H9 (cell line): Measurements from ENCODE around the gene TMEM52B. TPM values are rescaled to one million over a fixed set of nuclear protein-coding genes. Genes with fewer than 3 reads are reported as not detected.

Source experiments
- DNase-seq: peaks from one replicate; pipeline ENCODE4 v3.0.0-alpha.2; 2017
- H2AFZ ChIP-seq: one replicate; pipeline ENCODE4 v1.6.1; 2013; ENCODE audit warnings: mild to moderate bottlenecking, low read length, control low read depth, moderate library complexity
- H2AK5ac ChIP-seq: 2 replicates; pipeline ENCODE4 v1.6.1; 2013; ENCODE audit warnings: low read length, control low read depth, mixed read lengths; ENCODE audit not compliant: insufficient read length
- H2BK120ac ChIP-seq: one replicate; pipeline ENCODE4 v1.6.1; 2013; ENCODE audit warnings: low read depth, mild to moderate bottlenecking, low read length, control low read depth, inconsistent platforms; ENCODE audit not compliant: poor library complexity, severe bottlenecking
- H2BK12ac ChIP-seq: 2 replicates; pipeline ENCODE4 v1.6.1; 2013; ENCODE audit warnings: low read length, control low read depth, mixed read lengths, low read depth; ENCODE audit not compliant: insufficient read length
- H2BK15ac ChIP-seq: 2 replicates; pipeline ENCODE4 v1.6.1; 2013; ENCODE audit warnings: low read depth, low read length, control low read depth
- H2BK20ac ChIP-seq: one replicate; pipeline ENCODE4 v1.6.1; 2013; ENCODE audit warnings: low read depth, mild to moderate bottlenecking, low read length, control low read depth, inconsistent platforms; ENCODE audit not compliant: poor library complexity, severe bottlenecking
- H2BK5ac ChIP-seq: 2 replicates; pipeline ENCODE4 v1.6.1; 2013; ENCODE audit warnings: low read length, control low read depth, mixed read lengths; ENCODE audit not compliant: insufficient read length
- H3K14ac ChIP-seq: 2 replicates; pipeline ENCODE4 v1.6.1; 2013; ENCODE audit warnings: low read length, control low read depth; ENCODE audit not compliant: insufficient read depth
- H3K18ac ChIP-seq: 2 replicates; pipeline ENCODE4 v1.6.1; 2013; ENCODE audit warnings: low read depth, mild to moderate bottlenecking, mixed read lengths, low read length, control low read depth; ENCODE audit not compliant: insufficient read length
- H3K23ac ChIP-seq: 2 replicates; pipeline ENCODE4 v1.6.1; 2013; ENCODE audit warnings: low read length, control low read depth, mixed read lengths, low read depth; ENCODE audit not compliant: insufficient read length
- H3K23me2 ChIP-seq: 2 replicates; pipeline ENCODE4 v1.6.1; 2013; ENCODE audit warnings: low read depth, mild to moderate bottlenecking, mixed read lengths, low read length, control low read depth; ENCODE audit not compliant: insufficient read length, poor library complexity, severe bottlenecking
- H3K27ac ChIP-seq: 2 replicates; pipeline ENCODE4 v1.5.1; 2013; ENCODE audit warnings: low read length, control low read depth, mixed read lengths, low read depth; ENCODE audit not compliant: insufficient read length
- H3K27me3 ChIP-seq: 2 replicates; pipeline ENCODE4 v1.6.1; 2013; ENCODE audit warnings: low read length, control low read depth, inconsistent platforms; ENCODE audit not compliant: insufficient read depth
- H3K4ac ChIP-seq: 2 replicates; pipeline ENCODE4 v1.6.1; 2013; ENCODE audit warnings: low read depth, mild to moderate bottlenecking, control low read depth, inconsistent platforms, low read length, moderate library complexity
- H3K4me1 ChIP-seq: 2 replicates; pipeline ENCODE4 v1.6.1; 2013; ENCODE audit warnings: low read length, control low read depth, inconsistent platforms; ENCODE audit not compliant: insufficient read depth
- H3K4me2 ChIP-seq: 2 replicates; pipeline ENCODE4 v1.6.1; 2013; ENCODE audit warnings: low read length, control low read depth, mixed read lengths; ENCODE audit not compliant: insufficient read length, insufficient read depth
- H3K56ac ChIP-seq: 2 replicates; pipeline ENCODE4 v1.6.1; 2013; ENCODE audit warnings: low read depth, mild to moderate bottlenecking, mixed read lengths, low read length, control low read depth; ENCODE audit not compliant: insufficient read length
- H3K79me1 ChIP-seq: 2 replicates; pipeline ENCODE4 v1.6.1; 2013; ENCODE audit warnings: low read depth, mild to moderate bottlenecking, moderate library complexity, low read length, control low read depth, inconsistent platforms; ENCODE audit not compliant: insufficient read depth, poor library complexity, severe bottlenecking
- H3K79me2 ChIP-seq: 2 replicates; pipeline ENCODE4 v1.6.1; 2013; ENCODE audit warnings: low read length, control low read depth, inconsistent platforms; ENCODE audit not compliant: insufficient read depth
- H3K9ac ChIP-seq: 2 replicates; pipeline ENCODE4 v1.6.1; 2013; ENCODE audit warnings: low read length, control low read depth, mixed read lengths; ENCODE audit not compliant: insufficient read length; ENCODE audit errors: extremely low read depth
- H3K9me3 ChIP-seq: one replicate; pipeline ENCODE4 v1.6.1; 2013; ENCODE audit warnings: low read depth, low read length, inconsistent platforms; ENCODE audit not compliant: control insufficient read depth
- H3T11ph ChIP-seq: one replicate; pipeline ENCODE4 v1.6.1; 2013; ENCODE audit warnings: mild to moderate bottlenecking, low read length, control low read depth, inconsistent platforms
- H4K20me1 ChIP-seq: one replicate; pipeline ENCODE4 v1.6.1; 2013; ENCODE audit not compliant: control insufficient read depth, insufficient read length, insufficient read depth
- H4K5ac ChIP-seq: 2 replicates; pipeline ENCODE4 v1.6.1; 2013; ENCODE audit warnings: low read depth, mild to moderate bottlenecking, mixed read lengths, low read length, control low read depth; ENCODE audit not compliant: insufficient read length
- H4K8ac ChIP-seq: replicated peaks from 2 replicates; pipeline ENCODE4 v1.6.1; 2013; ENCODE audit warnings: low read length, control low read depth, mixed read lengths, low read depth; ENCODE audit not compliant: insufficient read length
- H4K91ac ChIP-seq: 2 replicates; pipeline ENCODE4 v1.6.1; 2013; ENCODE audit warnings: low read depth, mild to moderate bottlenecking, moderate library complexity, mixed read lengths, low read length, control low read depth; ENCODE audit not compliant: insufficient read length
- H3K27ac Mint-ChIP-seq, 3 experiments: 2 replicates in 2 of 3; 3 replicates in 1 of 3; pipeline ENCODE4 v1.8.0; 2020 to 2021; ENCODE audit warnings: mixed read lengths in 3 of 3, mild to moderate bottlenecking in 1 of 3, moderate library complexity in 1 of 3
- H3K27me3 Mint-ChIP-seq: 2 replicates; pipeline ENCODE4 v1.8.0; 2021; ENCODE audit warnings: low read depth, mild to moderate bottlenecking, moderate library complexity, mixed read lengths
- H3K36me3 Mint-ChIP-seq, 3 experiments: 2 replicates in 2 of 3; 3 replicates in 1 of 3; pipeline ENCODE4 v1.8.0; 2020 to 2021; ENCODE audit warnings: low read depth in 3 of 3, mixed read lengths in 3 of 3; ENCODE audit not compliant: insufficient read depth in 1 of 3
- H3K4me1 Mint-ChIP-seq, 2 experiments: 2 replicates each; pipeline ENCODE4 v1.8.0; 2020; ENCODE audit warnings: mixed read lengths in 2 of 2
- H3K4me3 Mint-ChIP-seq, 2 experiments: 2 replicates in 1 of 2; 3 replicates in 1 of 2; pipeline ENCODE4 v1.8.0; 2020 to 2021; ENCODE audit warnings: mild to moderate bottlenecking in 2 of 2, mixed read lengths in 2 of 2, moderate library complexity in 1 of 2
- H3K9me3 Mint-ChIP-seq, 2 experiments: 2 replicates in 1 of 2; 3 replicates in 1 of 2; pipeline ENCODE4 v1.8.0; 2020; ENCODE audit warnings: mild to moderate bottlenecking in 2 of 2, mixed read lengths in 2 of 2, moderate library complexity in 1 of 2
- WGBS: extraction: QIAGEN DNeasy Blood & Tissue Kit; methylation state at CpG from one replicate; pipeline ENCODE4 v1.1.7; 2013; ENCODE audit warnings: missing lambda C conversion rate, low lambda C conversion rate, mixed read lengths; ENCODE audit not compliant: insufficient read length; ENCODE audit errors: extremely low coverage; 5-methylcytosine and 5-hydroxymethylcytosine counted together
- total RNA-seq: library from RNA; stranded (reverse); gene quantifications from 2 replicates; pipeline ENCODE4 v1.2.1, GENCODE V29; 2021
- TF ChIP-seq, protein P1 (sequence below): fragments of 200-600 bp; sonication (generic); conservative IDR thresholded peaks from 3 replicates; pipeline ENCODE4 v1.8.0; 2021; ENCODE audit warnings: antibody characterized with exemption, mild to moderate bottlenecking

TMEM52B gene
- total RNA-seq, 1 experiment from 2014 or later, result not detected

GRCh38 chr12:10159280-10159679, 19.6 kb upstream of the TMEM52B start:
- no peak overlapping the region for H2BK5ac ChIP-seq
- no CpG with 5 or more reads among the region's 3 CpGs for WGBS
- Mint-ChIP-seq H3K9me3 (no peaks in the 10 kb centered on the region), H3K27me3 (peaks cover 2% of the 10 kb centered on the region; the same call in 1 of the 2 replicates), H3K27ac (no peak overlapping the region), H3K4me3 (no peak overlapping the region), H3K4me1 (peaks cover 0 to under 1% of the 10 kb centered on the region in 2 experiments; a peak in 1 of 4 replicates), H3K36me3 (no peaks in the 10 kb centered on the region; a peak in 1 of 7 replicates)
- no peaks in the 10 kb centered on the region for H3K23me2 ChIP-seq
- DNase-seq, result no peak
- no peak overlapping the region for H3K56ac ChIP-seq
- H3K27me3 ChIP-seq, result no peaks in the 10 kb centered on the region
- no peak overlapping the region for H2BK15ac ChIP-seq
- no peak overlapping the region for H3K27ac ChIP-seq
- no peak overlapping the region for H3K4me2 ChIP-seq
- H2BK20ac ChIP-seq, result no peak overlapping the region
- H3K4me1 ChIP-seq, result no peaks in the 10 kb centered on the region
- no peak overlapping the region for H4K8ac ChIP-seq
- no peak overlapping the region for H3K14ac ChIP-seq
- H3K79me1 ChIP-seq, result no peaks in the 10 kb centered on the region
- no peak overlapping the region for H4K5ac ChIP-seq
- no peak overlapping the region for H2BK12ac ChIP-seq
- no peak overlapping the region for H3K23ac ChIP-seq
- no peaks in the 10 kb centered on the region for H3K9me3 ChIP-seq
- no peak overlapping the region for H4K91ac ChIP-seq
- TF ChIP-seq, protein P1, sequence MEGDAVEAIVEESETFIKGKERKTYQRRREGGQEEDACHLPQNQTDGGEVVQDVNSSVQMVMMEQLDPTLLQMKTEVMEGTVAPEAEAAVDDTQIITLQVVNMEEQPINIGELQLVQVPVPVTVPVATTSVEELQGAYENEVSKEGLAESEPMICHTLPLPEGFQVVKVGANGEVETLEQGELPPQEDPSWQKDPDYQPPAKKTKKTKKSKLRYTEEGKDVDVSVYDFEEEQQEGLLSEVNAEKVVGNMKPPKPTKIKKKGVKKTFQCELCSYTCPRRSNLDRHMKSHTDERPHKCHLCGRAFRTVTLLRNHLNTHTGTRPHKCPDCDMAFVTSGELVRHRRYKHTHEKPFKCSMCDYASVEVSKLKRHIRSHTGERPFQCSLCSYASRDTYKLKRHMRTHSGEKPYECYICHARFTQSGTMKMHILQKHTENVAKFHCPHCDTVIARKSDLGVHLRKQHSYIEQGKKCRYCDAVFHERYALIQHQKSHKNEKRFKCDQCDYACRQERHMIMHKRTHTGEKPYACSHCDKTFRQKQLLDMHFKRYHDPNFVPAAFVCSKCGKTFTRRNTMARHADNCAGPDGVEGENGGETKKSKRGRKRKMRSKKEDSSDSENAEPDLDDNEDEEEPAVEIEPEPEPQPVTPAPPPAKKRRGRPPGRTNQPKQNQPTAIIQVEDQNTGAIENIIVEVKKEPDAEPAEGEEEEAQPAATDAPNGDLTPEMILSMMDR, result no peak
- no peak overlapping the region for H2BK120ac ChIP-seq
- no peak overlapping the region for H3K9ac ChIP-seq
- no peak overlapping the region for H3K4ac ChIP-seq
- H3K18ac ChIP-seq, result no peak overlapping the region
- H2AFZ ChIP-seq, result no peak overlapping the region
- H3T11ph ChIP-seq, result no peak overlapping the region
- no peak overlapping the region for H2AK5ac ChIP-seq
- H4K20me1 ChIP-seq, result no peaks in the 10 kb centered on the region
- no peaks in the 10 kb centered on the region for H3K79me2 ChIP-seq
